Mesodermal cell (in vitro differentiated cells): ENCODE measurements around the gene TMEM259.

Source experiments
- H3K27ac ChIP-seq: 2 replicates; pipeline ENCODE4 v1.7.0; 2013; ENCODE audit warnings: mild to moderate bottlenecking, low read depth, low read length, moderate library complexity; ENCODE audit not compliant: severe bottlenecking
- H3K36me3 ChIP-seq: 2 replicates; pipeline ENCODE4 v1.7.1; 2013; ENCODE audit warnings: mild to moderate bottlenecking, low read length, moderate library complexity; ENCODE audit not compliant: control insufficient read depth, insufficient read depth
- H3K4me1 ChIP-seq: one replicate; pipeline ENCODE4 v1.7.1; 2013; ENCODE audit warnings: mild to moderate bottlenecking, low read length; ENCODE audit not compliant: insufficient read depth, control insufficient read depth, poor library complexity, severe bottlenecking
- H3K4me3 ChIP-seq: 2 replicates; pipeline ENCODE4 v1.7.0; 2013; ENCODE audit warnings: low read length, control low read depth, mild to moderate bottlenecking; ENCODE audit not compliant: insufficient read depth, poor library complexity, severe bottlenecking; ENCODE audit errors: extremely low read depth
- H3K9me3 ChIP-seq: 2 replicates; pipeline ENCODE4 v1.7.1; 2013; ENCODE audit warnings: mild to moderate bottlenecking, low read length, moderate library complexity; ENCODE audit not compliant: control insufficient read depth
- WGBS, 2 experiments: methylation state at CpG; one replicate each; pipeline ENCODE4 v1.1.5; 2013; ENCODE audit warnings: missing lambda C conversion rate in 2 of 2; ENCODE audit not compliant: insufficient coverage in 2 of 2; 5-methylcytosine and 5-hydroxymethylcytosine counted together

Gene TMEM259

DNA sequence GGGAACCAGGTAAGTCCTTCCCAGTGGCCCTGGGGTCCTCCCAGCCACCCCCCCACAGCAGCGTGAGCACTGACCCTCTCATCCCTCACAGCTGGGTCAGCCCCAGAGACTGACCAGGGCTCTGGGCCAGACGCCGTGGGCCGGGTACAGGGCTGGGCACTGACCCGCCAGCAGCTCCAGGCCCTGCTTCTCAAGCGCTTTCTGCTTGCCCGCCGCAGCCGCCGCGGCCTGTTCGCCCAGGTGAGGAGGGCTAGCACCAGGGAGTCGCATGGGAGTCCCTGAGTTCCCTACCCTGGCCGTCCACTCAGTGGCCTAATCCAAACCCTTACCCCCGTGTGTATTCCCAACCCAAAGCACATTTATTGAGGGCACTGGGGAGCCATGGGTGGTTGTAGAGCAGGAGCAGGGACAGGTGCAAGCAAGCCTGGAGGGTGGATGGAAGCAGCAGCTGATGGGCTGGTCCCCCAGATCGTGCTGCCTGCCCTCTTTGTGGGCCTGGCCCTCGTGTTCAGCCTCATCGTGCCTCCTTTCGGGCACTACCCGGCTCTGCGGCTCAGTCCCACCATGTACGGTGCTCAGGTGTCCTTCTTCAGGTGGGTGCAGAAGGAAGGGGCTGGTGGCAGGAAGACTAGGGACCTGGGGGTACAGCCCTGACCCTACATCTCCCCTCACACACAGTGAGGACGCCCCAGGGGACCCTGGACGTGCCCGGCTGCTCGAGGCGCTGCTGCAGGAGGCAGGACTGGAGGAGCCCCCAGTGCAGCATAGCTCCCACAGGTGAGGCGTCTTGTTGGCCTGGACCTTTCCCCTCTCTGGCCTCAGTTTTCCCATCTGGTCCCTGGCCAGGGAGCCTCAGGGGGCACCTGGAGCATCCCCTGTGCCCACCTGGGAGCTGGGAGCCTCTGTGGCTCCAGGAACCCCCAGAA lies 33.4 kb upstream of the TMEM259 start:
- no peaks in the 10 kb centered on the region for H3K36me3 ChIP-seq
- WGBS, 2 experiments: 94 to 98% methylated on average over 20 to 25 of the region's 28 CpGs
- peaks cover 11% of the 10 kb centered on the region for H3K9me3 ChIP-seq
- no peak overlapping the region for H3K27ac ChIP-seq
- no peaks in the 10 kb centered on the region for H3K4me1 ChIP-seq
- H3K4me3 ChIP-seq: no peak overlapping the region

DNA sequence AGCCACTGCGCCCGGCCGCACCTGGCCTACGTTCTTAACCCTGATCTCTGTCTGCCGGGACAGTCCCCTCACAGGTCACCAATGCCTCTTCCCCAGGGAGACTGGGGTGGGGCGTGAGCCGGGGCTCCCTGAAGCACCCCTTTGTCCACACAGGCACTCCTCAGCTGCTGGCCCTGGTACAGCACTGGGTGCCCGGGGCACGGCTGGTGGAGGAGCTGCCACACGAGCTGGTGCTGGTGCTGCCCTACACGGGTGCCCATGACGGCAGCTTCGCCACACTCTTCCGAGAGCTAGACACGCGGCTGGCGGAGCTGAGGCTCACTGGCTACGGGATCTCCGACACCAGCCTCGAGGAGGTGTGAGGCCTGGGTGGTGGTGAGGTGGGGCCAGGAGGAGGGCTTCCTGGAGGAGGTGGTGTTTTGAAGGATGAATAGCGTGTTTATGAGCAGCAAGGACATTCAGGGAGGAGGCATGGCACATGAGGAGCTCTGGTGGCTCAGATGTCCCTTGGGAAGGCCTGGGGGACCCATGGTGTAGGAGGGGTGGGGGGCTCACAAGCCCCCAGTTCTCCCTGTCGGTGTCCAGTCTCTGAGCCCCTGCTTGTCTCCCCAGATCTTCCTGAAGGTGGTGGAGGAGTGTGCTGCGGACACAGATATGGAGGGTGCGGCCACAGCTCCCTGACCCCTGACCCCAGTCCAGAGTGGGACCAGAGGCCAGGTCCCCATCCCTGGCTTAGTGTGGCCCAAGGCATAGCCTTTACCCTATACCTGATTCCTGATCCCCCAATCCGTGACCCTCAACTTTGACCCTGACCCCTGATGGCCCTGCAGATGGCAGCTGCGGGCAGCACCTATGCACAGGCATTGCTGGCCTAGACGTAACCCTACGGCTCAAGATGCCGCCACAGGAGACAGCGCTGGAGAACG lies 32.5 kb upstream of the TMEM259 start:
- Histone ChIP-seq H3K9me3 (peaks cover 11% of the 10 kb centered on the region), H3K4me3 (no peak overlapping the region), H3K27ac (no peak overlapping the region), H3K4me1 (no peaks in the 10 kb centered on the region), H3K36me3 (no peaks in the 10 kb centered on the region)
- WGBS, 2 experiments: 93 to 94% methylated on average over 28 to 31 of the region's 31 CpGs

GRCh38 chr19:1052349-1052975 lies 31.5 kb upstream of the TMEM259 start:
- Histone ChIP-seq H3K4me1 (no peaks in the 10 kb centered on the region), H3K4me3 (no peak overlapping the region), H3K9me3 (peaks cover 11% of the 10 kb centered on the region), H3K36me3 (no peaks in the 10 kb centered on the region), H3K27ac (no peak overlapping the region)
- 83 to 93% methylated on average over 2 of the region's 5 CpGs for WGBS, 2 experiments

- no peaks in the 10 kb centered on the region for H3K4me1 ChIP-seq
- peaks cover 5% of the 10 kb centered on the region for H3K9me3 ChIP-seq
- H3K4me3 ChIP-seq: no peak overlapping the region
- H3K27ac ChIP-seq: no peak overlapping the region
- 79% methylated on average over 10 to 17 of the region's 17 CpGs for WGBS, 2 experiments
- no peaks in the 10 kb centered on the region for H3K36me3 ChIP-seq
Observed at GRCh38 chr19:1051791-1052190, 30.9 kb upstream of the TMEM259 start.

GRCh38 chr19:1050989-1051788 lies 30.3 kb upstream of the TMEM259 start:
- Histone ChIP-seq H3K27ac (no peak overlapping the region), H3K4me3 (no peak overlapping the region), H3K9me3 (no peaks in the 10 kb centered on the region), H3K36me3 (no peaks in the 10 kb centered on the region), H3K4me1 (no peaks in the 10 kb centered on the region)
- 72% methylated on average over 27 to 29 of the region's 31 CpGs for WGBS, 2 experiments

- H3K4me3 ChIP-seq: no peak overlapping the region
- no peaks in the 10 kb centered on the region for H3K4me1 ChIP-seq
- no peak overlapping the region for H3K27ac ChIP-seq
- H3K36me3 ChIP-seq: no peaks in the 10 kb centered on the region
- WGBS, 2 experiments: 60 to 74% methylated on average over 3 of the region's 11 CpGs
- no peaks in the 10 kb centered on the region for H3K9me3 ChIP-seq
Observed at GRCh38 chr19:1049800-1050199, 28.9 kb upstream of the TMEM259 start.

GRCh38 chr19:1049106-1049505 lies 28.2 kb upstream of the TMEM259 start:
- WGBS, 2 experiments: 94 to 95% methylated on average over 4 to 13 of the region's 17 CpGs
- H3K4me3 ChIP-seq: no peak overlapping the region
- H3K27ac ChIP-seq: no peak overlapping the region
- no peaks in the 10 kb centered on the region for H3K4me1 ChIP-seq
- H3K9me3 ChIP-seq: no peaks in the 10 kb centered on the region
- no peaks in the 10 kb centered on the region for H3K36me3 ChIP-seq

DNA sequence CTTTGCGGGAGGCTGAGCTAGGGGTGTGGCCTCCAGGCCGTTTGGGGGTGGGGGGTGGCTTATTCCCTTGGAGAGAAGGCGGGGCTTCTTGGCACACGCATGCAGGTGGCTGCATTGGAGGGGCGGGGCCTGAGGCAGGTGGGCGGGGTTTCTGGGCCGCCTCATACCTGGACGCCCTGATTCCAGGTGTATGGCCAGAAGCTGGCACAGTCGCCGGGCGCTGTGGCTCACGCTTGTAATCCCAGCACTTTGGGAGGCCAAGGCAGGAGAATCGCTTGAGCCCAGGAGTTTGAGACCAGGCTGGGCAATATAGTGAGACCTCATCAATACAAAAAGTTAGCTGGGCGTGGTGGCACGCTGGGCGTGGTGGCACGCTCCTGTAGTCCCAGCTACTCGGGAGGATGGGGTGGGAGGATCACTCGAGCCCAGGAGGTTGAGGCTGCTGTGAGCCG lies 26.8 kb upstream of the TMEM259 start:
- no peak overlapping the region for H3K4me3 ChIP-seq
- WGBS, 2 experiments: 87 to 92% methylated on average over 17 to 20 of the region's 20 CpGs
- no peak overlapping the region for H3K27ac ChIP-seq
- H3K4me1 ChIP-seq: no peaks in the 10 kb centered on the region
- no peaks in the 10 kb centered on the region for H3K36me3 ChIP-seq
- H3K9me3 ChIP-seq: no peaks in the 10 kb centered on the region

DNA sequence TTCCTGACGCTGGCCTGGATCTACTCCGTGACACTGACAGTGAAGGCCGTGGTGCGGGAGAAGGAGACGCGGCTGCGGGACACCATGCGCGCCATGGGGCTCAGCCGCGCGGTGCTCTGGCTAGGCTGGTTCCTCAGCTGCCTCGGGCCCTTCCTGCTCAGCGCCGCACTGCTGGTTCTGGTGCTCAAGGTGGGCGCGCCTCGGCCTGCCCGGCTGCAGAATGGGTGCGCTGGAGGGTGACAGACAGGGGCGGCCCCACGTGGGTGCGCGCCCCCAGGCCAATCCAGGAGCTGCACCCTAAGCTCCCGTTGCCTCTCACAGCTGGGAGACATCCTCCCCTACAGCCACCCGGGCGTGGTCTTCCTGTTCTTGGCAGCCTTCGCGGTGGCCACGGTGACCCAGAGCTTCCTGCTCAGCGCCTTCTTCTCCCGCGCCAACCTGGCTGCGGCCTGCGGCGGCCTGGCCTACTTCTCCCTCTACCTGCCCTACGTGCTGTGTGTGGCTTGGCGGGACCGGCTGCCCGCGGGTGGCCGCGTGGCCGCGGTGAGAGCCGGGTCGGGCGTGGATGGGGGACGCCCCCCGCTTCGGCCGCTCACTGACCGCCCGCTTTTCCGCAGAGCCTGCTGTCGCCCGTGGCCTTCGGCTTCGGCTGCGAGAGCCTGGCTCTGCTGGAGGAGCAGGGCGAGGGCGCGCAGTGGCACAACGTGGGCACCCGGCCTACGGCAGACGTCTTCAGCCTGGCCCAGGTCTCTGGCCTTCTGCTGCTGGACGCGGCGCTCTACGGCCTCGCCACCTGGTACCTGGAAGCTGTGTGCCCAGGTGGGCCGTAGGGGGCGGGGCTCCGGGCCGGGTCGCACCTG lies 26.1 kb upstream of the TMEM259 start:
- Histone ChIP-seq H3K9me3 (no peaks in the 10 kb centered on the region), H3K4me1 (no peaks in the 10 kb centered on the region), H3K27ac (no peak overlapping the region), H3K36me3 (no peaks in the 10 kb centered on the region), H3K4me3 (no peak overlapping the region)
- 96% methylated on average over 69 to 76 of the region's 77 CpGs for WGBS, 2 experiments
